Lung (tissue), 12 donors: ENCODE data around the gene WBP4. TPM values are rescaled to one million over a fixed set of nuclear protein-coding genes. Genes with fewer than 3 reads are reported as not detected.

Experiments
- ATAC-seq: fragments of 200-7000 bp; cut with Tn5 transposase; one replicate; pipeline ENCODE4 v1.9.1; 2020; ENCODE audit warnings: moderate number of reproducible peaks; ENCODE audit not compliant: insufficient read depth, low FRiP score
- DNase-seq, 3 donors: peaks; one replicate each; pipeline ENCODE4 v3.0.0-alpha.2; 2013 to 2017
- H3K27ac ChIP-seq, 2 donors: one replicate each; pipeline ENCODE4 v1.5.1; 2013; ENCODE audit warnings: mild to moderate bottlenecking in 2 of 2, moderate library complexity in 2 of 2, control low read depth in 1 of 2, inconsistent platforms in 1 of 2, low read depth in 1 of 2, low read length in 1 of 2
- H3K27me3 ChIP-seq, 3 donors: one replicate each; pipeline ENCODE4 v1.5.1; 2013; ENCODE audit warnings: low read length in 2 of 3; ENCODE audit not compliant: control insufficient read depth in 3 of 3, insufficient read depth in 3 of 3
- H3K36me3 ChIP-seq, 4 donors: one replicate each; pipeline ENCODE4 v1.5.1; 2013; ENCODE audit warnings: low read length in 4 of 4, mild to moderate bottlenecking in 1 of 4, moderate library complexity in 1 of 4; ENCODE audit not compliant: control insufficient read depth in 4 of 4, insufficient read depth in 4 of 4
- H3K4me1 ChIP-seq, 5 donors: one replicate each; pipeline ENCODE4 v1.5.1; 2013; ENCODE audit warnings: low read length in 5 of 5, mild to moderate bottlenecking in 2 of 5, moderate library complexity in 1 of 5; ENCODE audit not compliant: control insufficient read depth in 5 of 5, insufficient read depth in 5 of 5
- H3K4me3 ChIP-seq: one replicate; pipeline ENCODE4 v1.5.1; 2013; ENCODE audit warnings: mild to moderate bottlenecking, control low read depth, moderate library complexity
- H3K9ac ChIP-seq, 2 donors: one replicate each; pipeline ENCODE4 v1.5.1; 2013; ENCODE audit warnings: low read length in 2 of 2, control low read depth in 1 of 2; ENCODE audit not compliant: insufficient read depth in 1 of 2
- H3K9me3 ChIP-seq, 4 donors: one replicate each; pipeline ENCODE4 v1.5.1; 2013; ENCODE audit warnings: low read length in 3 of 4, mild to moderate bottlenecking in 1 of 4, moderate library complexity in 1 of 4; ENCODE audit not compliant: control insufficient read depth in 4 of 4, insufficient read depth in 3 of 4
- CTCF ChIP-seq: IDR thresholded peaks from 2 replicates; pipeline ENCODE4 v1.5.1; 2012; ENCODE audit warnings: mild to moderate bottlenecking; ENCODE audit errors: control extremely low read depth, extremely low read depth
- WGBS, 2 donors: extraction: QIAGEN DNeasy Blood & Tissue Kit; methylation state at CpG; one replicate each; pipeline ENCODE4 v1.1.7; 2013; 5-methylcytosine and 5-hydroxymethylcytosine counted together
- polyA plus RNA-seq, 2 donors: library from polyadenylated mRNA; stranded (reverse); fragments of 200-250 nt; gene quantifications; one replicate each; pipeline ENCODE4 v1.2.1, GENCODE V29; 2013
- total RNA-seq, 2 donors: library from RNA; depleted of rRNA in 1 of 2; stranded (reverse); fragments of >200 nt in 1 of 2; gene quantifications; one replicate each; pipeline ENCODE4 v1.2.1, GENCODE V29; 2014 to 2021
- donor health status: control.
- donor health status: control.
- donor health status: Bipolar disorder and iron deficiency.
- donor health status: healthy.
- donor health status: DM: yes; HTN: yes; CAD: no.

The WBP4 gene
- total and polyA plus RNA-seq, 4 donors = 7.9 to 12.4 (median 9.4) TPM

- ATAC-seq (no peak), DNase-seq (no peak)
- WGBS, 2 donors = 86 to 88% methylated on average over 11 of the region's 11 CpGs
- peaks cover 5 to 37% (median 9%) of the 10 kb centered on the region in 5 donors for H3K4me1 ChIP-seq
- no peak overlapping the region for H3K4me3 ChIP-seq
- no peaks in the 10 kb centered on the region for H3K9me3 ChIP-seq
- no peaks in the 10 kb centered on the region for H3K27me3 ChIP-seq
- H3K36me3 ChIP-seq = peaks cover 0 to 8% (median 1%) of the 10 kb centered on the region in 4 donors
- TF ChIP-seq CTCF = no peak
- H3K9ac ChIP-seq = no peak overlapping the region
- no peak overlapping the region for H3K27ac ChIP-seq
Measured at GRCh38 chr13:41056826-41057711, 4.2 kb upstream of the WBP4 start.

GRCh38 chr13:41058295-41059070 lies 2.8 kb upstream of the WBP4 start:
- Histone ChIP-seq H3K36me3 (peaks cover 0 to 12% (median under 1%) of the 10 kb centered on the region in 4 donors), H3K4me3 (no peak overlapping the region), H3K4me1 (peaks cover 5 to 31% (median 11%) of the 10 kb centered on the region in 5 donors), H3K27me3 (no peaks in the 10 kb centered on the region), H3K9me3 (no peaks in the 10 kb centered on the region), H3K9ac (peak overlapping the region in 1 of 2 donors; percentile 94), H3K27ac (peak overlapping the region; percentile 18 to 98)
- TF ChIP-seq CTCF = no peak
- 84 to 87% methylated on average over 18 of the region's 18 CpGs for WGBS, 2 donors
- DNase-seq (no peak), ATAC-seq (no peak)

GRCh38 chr13:41059456-41060081 lies 1.7 kb upstream of the WBP4 start:
- DNase-seq = peak in 1 of 3 donors; percentile 52
- Histone ChIP-seq H3K36me3 (peaks cover 0 to 19% (median 4%) of the 10 kb centered on the region in 4 donors), H3K27ac (peak overlapping the region; percentile 98), H3K9me3 (no peaks in the 10 kb centered on the region), H3K9ac (peak overlapping the region; percentile 94), H3K4me3 (peak overlapping the region; percentile 87), H3K27me3 (no peaks in the 10 kb centered on the region), H3K4me1 (peaks cover 5 to 25% (median 11%) of the 10 kb centered on the region in 5 donors)
- 2% methylated on average over 15 of the region's 15 CpGs for WGBS, 2 donors
- ATAC-seq = no peak
- TF ChIP-seq CTCF = no peak
